SU-DHL-6 (cell line): ENCODE results near the gene TRPV5.

Experiments
- H2AFZ ChIP-seq: fragments of 200-600 bp; sonication (generic); 2 replicates; pipeline ENCODE4 v1.6.1; 2014; ENCODE audit warnings: low read depth, mild to moderate bottlenecking, moderate library complexity, mixed read lengths, antibody characterized with exemption, low read length; ENCODE audit not compliant: severe bottlenecking
- H3F3A ChIP-seq: fragments of 200-600 bp; shearing (Covaris generic); 2 replicates; pipeline ENCODE4 v1.6.0; 2016; ENCODE audit warnings: antibody characterized with exemption, mild to moderate bottlenecking; ENCODE audit not compliant: insufficient read depth
- H3K27ac ChIP-seq: fragments of 200-600 bp; sonication (generic); 2 replicates; pipeline ENCODE4 v1.5.1; 2016; ENCODE audit warnings: low read depth, mild to moderate bottlenecking, low read length, moderate library complexity, mixed read lengths
- H3K27me3 ChIP-seq: fragments of 200-600 bp; sonication (generic), shearing (Covaris generic); 2 replicates; pipeline ENCODE4 v1.6.0; 2014; ENCODE audit warnings: mild to moderate bottlenecking, low read length
- H3K36me3 ChIP-seq: fragments of 200-600 bp; sonication (generic); 2 replicates; pipeline ENCODE4 v1.6.1; 2014; ENCODE audit warnings: mild to moderate bottlenecking, low read length, mixed read lengths
- H3K4me2 ChIP-seq: fragments of 300-600, 200-600 bp; shearing (Covaris generic), sonication (generic); 2 replicates; pipeline ENCODE4 v1.6.0; 2014; ENCODE audit warnings: low read length, low read depth, mild to moderate bottlenecking; ENCODE audit not compliant: poor library complexity, severe bottlenecking
- H3K4me3 ChIP-seq: fragments of 200-600 bp; sonication (generic); 2 replicates; pipeline ENCODE4 v1.5.1; 2014; ENCODE audit warnings: antibody characterized with exemption, low read length, mild to moderate bottlenecking, mixed read lengths; ENCODE audit not compliant: insufficient read depth, poor library complexity, severe bottlenecking
- H3K79me2 ChIP-seq: fragments of 200-600 bp; sonication (generic); 2 replicates; pipeline ENCODE4 v1.6.1; 2014; ENCODE audit warnings: mild to moderate bottlenecking, low read length, moderate library complexity; ENCODE audit not compliant: insufficient read depth
- H3K9ac ChIP-seq: fragments of 200-600 bp; sonication (generic); 2 replicates; pipeline ENCODE4 v1.7.0; 2014; ENCODE audit warnings: mild to moderate bottlenecking, low read length
- H3K9me2 ChIP-seq: fragments of 200-600 bp; sonication (generic); replicated peaks from 2 replicates; pipeline ENCODE4 v1.6.1; 2014; ENCODE audit warnings: low read length; ENCODE audit not compliant: insufficient read depth
- H3K9me3 ChIP-seq: fragments of 200-600 bp; sonication (generic); 2 replicates; pipeline ENCODE4 v1.6.1; 2014; ENCODE audit warnings: low read length, mixed read lengths; ENCODE audit not compliant: insufficient read depth
- H4K20me1 ChIP-seq: fragments of 200-600 bp; sonication (generic); 2 replicates; pipeline ENCODE4 v1.6.1; 2014; ENCODE audit warnings: low read depth, mild to moderate bottlenecking, antibody characterized with exemption, low read length, moderate library complexity, mixed read lengths
- EZH2phosphoT487 ChIP-seq: fragments of 200-600 bp; sonication (generic), shearing (Covaris generic); conservative IDR thresholded peaks from 2 replicates; pipeline ENCODE4 v1.6.1; 2018; ENCODE audit warnings: mild to moderate bottlenecking, antibody characterized with exemption, low read length, moderate library complexity, mixed read lengths
- TF ChIP-seq, protein P1 (sequence below): fragments of 200-600 bp; sonication (generic); IDR thresholded peaks from one replicate; pipeline ENCODE4 v1.5.1; 2017; ENCODE audit warnings: antibody characterized with exemption, mild to moderate bottlenecking, low read length, moderate library complexity; ENCODE audit not compliant: insufficient read depth, poor library complexity, severe bottlenecking

TRPV5 gene

DNA sequence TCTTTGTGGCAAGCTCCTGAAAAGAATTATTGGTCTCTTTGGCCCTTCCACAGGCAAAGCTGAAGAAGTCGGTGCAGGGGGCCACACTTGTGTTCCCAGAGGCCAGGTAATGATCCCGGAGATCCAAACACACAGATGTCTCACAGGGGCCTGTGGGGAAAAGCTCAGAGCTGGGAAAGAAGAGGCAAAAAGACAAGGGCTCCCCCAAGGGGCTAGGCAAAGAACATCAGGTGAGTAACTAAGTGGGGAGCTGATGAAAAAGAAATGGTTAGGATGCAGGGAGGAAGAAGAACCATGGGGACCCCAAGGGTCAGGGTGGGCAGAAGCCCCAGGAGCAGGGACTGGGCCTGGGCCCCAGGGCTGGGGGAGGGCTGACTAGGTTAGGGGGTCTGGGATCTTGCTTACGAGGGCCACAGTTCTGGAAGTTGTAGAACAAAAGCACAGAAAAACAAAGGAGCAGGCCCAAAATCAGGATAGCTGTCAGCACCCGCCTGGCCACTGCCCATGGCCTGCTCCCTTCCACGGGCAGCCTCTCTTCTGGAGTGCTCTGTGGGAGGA, 27.5 kb upstream of the TRPV5 start:
- Histone ChIP-seq H3K9ac (no peak overlapping the region), H3K27ac (no peak overlapping the region), H3K79me2 (no peaks in the 10 kb centered on the region), H4K20me1 (no peaks in the 10 kb centered on the region), H3K9me3 (no peaks in the 10 kb centered on the region), H3K27me3 (no peaks in the 10 kb centered on the region), H3F3A (no peaks in the 10 kb centered on the region), H3K36me3 (no peaks in the 10 kb centered on the region), H3K9me2 (no peaks in the 10 kb centered on the region), H2AFZ (no peak overlapping the region), H3K4me2 (no peak overlapping the region), H3K4me3 (no peak overlapping the region)
- no peak for TF ChIP-seq EZH2phosphoT487
- TF ChIP-seq, protein P1, sequence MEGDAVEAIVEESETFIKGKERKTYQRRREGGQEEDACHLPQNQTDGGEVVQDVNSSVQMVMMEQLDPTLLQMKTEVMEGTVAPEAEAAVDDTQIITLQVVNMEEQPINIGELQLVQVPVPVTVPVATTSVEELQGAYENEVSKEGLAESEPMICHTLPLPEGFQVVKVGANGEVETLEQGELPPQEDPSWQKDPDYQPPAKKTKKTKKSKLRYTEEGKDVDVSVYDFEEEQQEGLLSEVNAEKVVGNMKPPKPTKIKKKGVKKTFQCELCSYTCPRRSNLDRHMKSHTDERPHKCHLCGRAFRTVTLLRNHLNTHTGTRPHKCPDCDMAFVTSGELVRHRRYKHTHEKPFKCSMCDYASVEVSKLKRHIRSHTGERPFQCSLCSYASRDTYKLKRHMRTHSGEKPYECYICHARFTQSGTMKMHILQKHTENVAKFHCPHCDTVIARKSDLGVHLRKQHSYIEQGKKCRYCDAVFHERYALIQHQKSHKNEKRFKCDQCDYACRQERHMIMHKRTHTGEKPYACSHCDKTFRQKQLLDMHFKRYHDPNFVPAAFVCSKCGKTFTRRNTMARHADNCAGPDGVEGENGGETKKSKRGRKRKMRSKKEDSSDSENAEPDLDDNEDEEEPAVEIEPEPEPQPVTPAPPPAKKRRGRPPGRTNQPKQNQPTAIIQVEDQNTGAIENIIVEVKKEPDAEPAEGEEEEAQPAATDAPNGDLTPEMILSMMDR: peak; percentile 24

DNA sequence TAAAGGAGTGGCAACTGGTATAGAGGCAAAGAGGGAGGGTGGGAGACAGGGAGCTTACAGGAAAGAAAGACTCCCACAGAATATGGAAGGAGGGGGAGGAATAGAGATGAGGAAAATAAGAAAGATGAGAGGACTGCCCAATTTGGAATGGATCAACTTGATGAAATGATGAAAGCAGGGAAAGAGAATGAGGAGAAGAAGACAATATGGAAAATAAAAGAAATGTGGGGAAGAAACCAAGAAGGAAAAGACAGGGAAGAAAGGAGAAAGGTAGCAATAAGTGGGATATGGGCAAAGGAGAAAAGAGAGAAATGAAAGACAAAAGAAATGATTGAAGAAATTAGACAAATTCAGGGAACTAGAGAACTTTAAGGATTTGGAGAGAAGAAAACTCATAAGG, 25.7 kb upstream of the TRPV5 start:
- Histone ChIP-seq H3K36me3 (no peaks in the 10 kb centered on the region), H3K9ac (no peak overlapping the region), H3K27ac (no peak overlapping the region), H3K4me3 (no peak overlapping the region), H3K9me3 (no peaks in the 10 kb centered on the region), H3K4me2 (no peak overlapping the region), H3K9me2 (no peaks in the 10 kb centered on the region), H3K79me2 (no peaks in the 10 kb centered on the region), H2AFZ (no peak overlapping the region), H3K27me3 (no peaks in the 10 kb centered on the region), H3F3A (no peaks in the 10 kb centered on the region), H4K20me1 (no peaks in the 10 kb centered on the region)
- TF ChIP-seq, protein P1: no peak
- no peak for TF ChIP-seq EZH2phosphoT487

DNA sequence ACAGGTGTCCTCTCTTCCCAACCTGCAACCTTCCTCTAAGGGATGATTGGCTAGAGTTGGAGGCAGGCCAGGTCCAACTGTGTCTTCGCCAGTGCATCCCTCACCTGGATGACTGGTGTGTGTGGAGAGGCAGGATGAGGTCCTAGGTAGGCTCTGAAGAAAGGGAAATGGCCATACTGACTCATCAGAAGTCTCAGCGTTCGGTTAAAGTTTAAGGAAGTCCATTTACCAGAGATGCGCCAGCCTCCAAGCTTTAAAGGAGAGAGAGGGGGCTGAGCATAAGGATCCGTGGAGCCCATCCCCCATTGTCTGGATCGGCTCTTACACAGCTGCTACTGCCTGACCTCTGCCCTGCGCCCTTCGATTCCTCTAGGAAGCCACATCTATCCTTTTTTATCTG, 24.2 kb upstream of the TRPV5 start:
- no peak overlapping the region for H2AFZ ChIP-seq
- H3K27ac ChIP-seq: no peak overlapping the region
- no peak for TF ChIP-seq EZH2phosphoT487
- TF ChIP-seq, protein P1: no peak
- H3K79me2 ChIP-seq: no peaks in the 10 kb centered on the region
- H3K9ac ChIP-seq: no peak overlapping the region
- no peaks in the 10 kb centered on the region for H3K9me2 ChIP-seq
- H4K20me1 ChIP-seq: no peaks in the 10 kb centered on the region
- H3K27me3 ChIP-seq: no peaks in the 10 kb centered on the region
- H3K9me3 ChIP-seq: no peaks in the 10 kb centered on the region
- no peak overlapping the region for H3K4me3 ChIP-seq
- no peaks in the 10 kb centered on the region for H3F3A ChIP-seq
- H3K4me2 ChIP-seq: no peak overlapping the region
- no peaks in the 10 kb centered on the region for H3K36me3 ChIP-seq
